ENCODE data around the gene EML6. TPM values are rescaled to one million over a fixed set of nuclear protein-coding genes. Genes with fewer than 3 reads are reported as not detected.

EML6 gene
- total RNA-seq, 1 experiment from 2014 or later, result 6.6 TPM

DNA sequence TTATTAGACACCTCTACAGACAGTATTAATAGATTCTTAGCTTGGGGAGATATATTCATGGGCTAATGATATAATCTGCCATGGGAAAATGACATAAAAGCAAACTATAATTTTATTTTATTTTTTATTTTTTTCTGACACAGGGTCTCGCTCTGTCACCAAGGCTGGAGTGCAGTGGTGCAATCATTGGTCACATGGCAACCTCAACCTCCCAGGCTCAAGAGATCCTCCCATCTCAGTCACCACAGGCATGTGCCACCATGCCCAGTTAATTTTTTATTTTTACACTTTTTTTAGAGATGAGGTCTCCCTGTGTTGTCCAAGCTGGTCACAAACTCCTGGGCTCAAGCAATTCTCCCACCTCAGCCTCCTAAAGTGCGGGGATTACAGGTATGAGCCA is 287.5 kb downstream of the EML6 start:
- POLR2A ChIA-PET, result no interaction called here

More for the DNA sequence above, 287.5 kb downstream of the EML6 start:
- TF ChIP-seq ZNF274 (IDR thresholded peaks at IDR 0.05; ENCODE audit: low read depth, low read length), result no peak
- no peak for TF ChIP-seq CEBPB (IDR thresholded peaks at IDR 0.05; ENCODE audit: low read depth)
- TF ChIP-seq, protein P1, sequence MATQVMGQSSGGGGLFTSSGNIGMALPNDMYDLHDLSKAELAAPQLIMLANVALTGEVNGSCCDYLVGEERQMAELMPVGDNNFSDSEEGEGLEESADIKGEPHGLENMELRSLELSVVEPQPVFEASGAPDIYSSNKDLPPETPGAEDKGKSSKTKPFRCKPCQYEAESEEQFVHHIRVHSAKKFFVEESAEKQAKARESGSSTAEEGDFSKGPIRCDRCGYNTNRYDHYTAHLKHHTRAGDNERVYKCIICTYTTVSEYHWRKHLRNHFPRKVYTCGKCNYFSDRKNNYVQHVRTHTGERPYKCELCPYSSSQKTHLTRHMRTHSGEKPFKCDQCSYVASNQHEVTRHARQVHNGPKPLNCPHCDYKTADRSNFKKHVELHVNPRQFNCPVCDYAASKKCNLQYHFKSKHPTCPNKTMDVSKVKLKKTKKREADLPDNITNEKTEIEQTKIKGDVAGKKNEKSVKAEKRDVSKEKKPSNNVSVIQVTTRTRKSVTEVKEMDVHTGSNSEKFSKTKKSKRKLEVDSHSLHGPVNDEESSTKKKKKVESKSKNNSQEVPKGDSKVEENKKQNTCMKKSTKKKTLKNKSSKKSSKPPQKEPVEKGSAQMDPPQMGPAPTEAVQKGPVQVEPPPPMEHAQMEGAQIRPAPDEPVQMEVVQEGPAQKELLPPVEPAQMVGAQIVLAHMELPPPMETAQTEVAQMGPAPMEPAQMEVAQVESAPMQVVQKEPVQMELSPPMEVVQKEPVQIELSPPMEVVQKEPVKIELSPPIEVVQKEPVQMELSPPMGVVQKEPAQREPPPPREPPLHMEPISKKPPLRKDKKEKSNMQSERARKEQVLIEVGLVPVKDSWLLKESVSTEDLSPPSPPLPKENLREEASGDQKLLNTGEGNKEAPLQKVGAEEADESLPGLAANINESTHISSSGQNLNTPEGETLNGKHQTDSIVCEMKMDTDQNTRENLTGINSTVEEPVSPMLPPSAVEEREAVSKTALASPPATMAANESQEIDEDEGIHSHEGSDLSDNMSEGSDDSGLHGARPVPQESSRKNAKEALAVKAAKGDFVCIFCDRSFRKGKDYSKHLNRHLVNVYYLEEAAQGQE (IDR thresholded peaks at IDR 0.05; ENCODE audit: low read depth), result no peak
- no peak for TF ChIP-seq EZH2 (IDR thresholded peaks at IDR 0.05)
- no peak for TF ChIP-seq POLR2AphosphoS5 (IDR thresholded peaks at IDR 0.05; ENCODE audit: low read depth, low read length)
- TF ChIP-seq, protein P2, sequence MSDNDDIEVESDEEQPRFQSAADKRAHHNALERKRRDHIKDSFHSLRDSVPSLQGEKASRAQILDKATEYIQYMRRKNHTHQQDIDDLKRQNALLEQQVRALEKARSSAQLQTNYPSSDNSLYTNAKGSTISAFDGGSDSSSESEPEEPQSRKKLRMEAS (IDR thresholded peaks at IDR 0.05), result no peak
- no peak for TF ChIP-seq SP1 (IDR thresholded peaks at IDR 0.05; ENCODE audit: low read depth)
- TF ChIP-seq ZFX (IDR thresholded peaks at IDR 0.05), result no peak
- ChIA-PET CTCF (no interaction called here), RAD21 (ENCODE audit: low non-redundant PET in 1 of 2, low total read pairs in 2 of 2, uncharacterized antibody in 2 of 2, unreplicated experiment in 2 of 2) (no interaction called here)
- no peaks in the 10 kb centered on the region for H3K27me3 ChIP-seq (ENCODE audit: insufficient read depth, low read length)
- ATAC-seq, result no peak
- H3K4me1 ChIP-seq (ENCODE audit: control insufficient read depth in 1 of 2, insufficient read depth in 2 of 2, low read length in 2 of 2), result peaks cover 29 to 43% of the 10 kb centered on the region in 2 experiments
- H3K79me2 ChIP-seq (ENCODE audit: insufficient read depth, low read length), result peaks cover 100% of the 10 kb centered on the region
- no peak for DNase-seq (ENCODE audit: low read depth, low spot score)
- no peaks in the 10 kb centered on the region for H3K36me3 ChIP-seq (ENCODE audit: control insufficient read depth in 1 of 2, insufficient read depth in 2 of 2, low read length in 2 of 2)
- peaks cover 53% of the 10 kb centered on the region; the same call in 1 of the 2 replicates for H4K20me1 ChIP-seq (ENCODE audit: insufficient read depth)
- H2AFZ ChIP-seq (ENCODE audit: low read depth, low read length, poor library complexity, severe bottlenecking), result no peak overlapping the region
- H3K27ac ChIP-seq (ENCODE audit: low read depth, low read length), result no peak overlapping the region
- intact Hi-C loops (cut with micrococcal nuclease), result loop anchor here (10.0 kb wide), 1 partner anchor 346 kb away; no protein-coding TSS in a partner anchor
- no peak overlapping the region for H3K9ac ChIP-seq (ENCODE audit: low read length)
- H3K9me2 ChIP-seq (ENCODE audit: insufficient read depth), result no peaks in the 10 kb centered on the region
- no peak overlapping the region for H3K4me2 ChIP-seq (ENCODE audit: low read length)
- no peaks in the 10 kb centered on the region for H3K9me3 ChIP-seq (ENCODE audit: control insufficient read depth in 1 of 2, insufficient read depth in 1 of 2, low read depth in 1 of 2, low read length in 2 of 2)
- H3K4me3 ChIP-seq (replicated peaks in 1 of 2; ENCODE audit: low read depth in 1 of 2, low read length in 2 of 2), result no peak overlapping the region
- no TSS peak for BruUV-seq (replicated peaks)

Data from HCT116 (cell line).